ACC112 (cell line): Measurements from ENCODE around the gene ZDHHC1.
"Not testable (repeated sequence)": the region's sequence is repeated elsewhere in the genome, so short reads cannot be mapped to it uniquely, and the experiment has no call there.

Experiments
- H2AFZ ChIP-seq: fragments of 200-600 bp; sonication (generic); one replicate; pipeline ENCODE4 v1.6.0; 2017; ENCODE audit warnings: antibody characterized with exemption, low read length; ENCODE audit not compliant: unreplicated experiment
- H3K27ac ChIP-seq: fragments of 200-600 bp; sonication (generic); 2 replicates; pipeline ENCODE4 v1.5.1; 2014; ENCODE audit warnings: low read depth, mild to moderate bottlenecking, antibody characterized with exemption, low read length, moderate library complexity
- H3K27me3 ChIP-seq: fragments of 200-600 bp; sonication (generic); 2 replicates; pipeline ENCODE4 v1.6.1; 2014; ENCODE audit warnings: mild to moderate bottlenecking, antibody characterized with exemption, low read length, moderate library complexity, mixed read lengths; ENCODE audit not compliant: insufficient read depth
- H3K36me3 ChIP-seq: fragments of 200-600 bp; sonication (generic); 2 replicates; pipeline ENCODE4 v1.6.1; 2016; ENCODE audit warnings: mild to moderate bottlenecking, antibody characterized with exemption, low read length, moderate library complexity, mixed read lengths; ENCODE audit not compliant: insufficient read depth
- H3K4me1 ChIP-seq: fragments of 200-600 bp; sonication (generic); one replicate; pipeline ENCODE4 v1.6.1; 2016; ENCODE audit warnings: low read length, mixed read lengths; ENCODE audit not compliant: insufficient read depth, unreplicated experiment, control insufficient read depth
- H3K4me3 ChIP-seq: fragments of 200-600 bp; sonication (generic); 2 replicates; pipeline ENCODE4 v1.5.1; 2014; ENCODE audit warnings: mild to moderate bottlenecking, low read depth, low read length
- H3K79me2 ChIP-seq: fragments of 200-600 bp; sonication (generic); one replicate; pipeline ENCODE4 v1.6.0; 2016; ENCODE audit warnings: low read length; ENCODE audit not compliant: control insufficient read depth, unreplicated experiment, insufficient read depth

Gene ZDHHC1

GRCh38 chr16:67352463-67352862, 63.8 kb downstream of the ZDHHC1 start:
- not testable (repeated sequence) for H3K27me3 ChIP-seq, H2AFZ ChIP-seq, H3K4me3 ChIP-seq, H3K79me2 ChIP-seq, H3K4me1 ChIP-seq, H3K27ac ChIP-seq, H3K36me3 ChIP-seq

GRCh38 chr16:67350324-67350723, 66.0 kb downstream of the ZDHHC1 start:
- Histone ChIP-seq H3K27me3 (no peaks in the 10 kb centered on the region), H3K4me1 (no peaks in the 10 kb centered on the region), H3K36me3 (no peaks in the 10 kb centered on the region), H3K27ac (no peak overlapping the region), H3K4me3 (no peak overlapping the region), H2AFZ (no peak overlapping the region), H3K79me2 (no peaks in the 10 kb centered on the region)

- H3K27me3 ChIP-seq, result no peaks in the 10 kb centered on the region
- no peaks in the 10 kb centered on the region for H3K79me2 ChIP-seq
- no peak overlapping the region for H3K27ac ChIP-seq
- no peaks in the 10 kb centered on the region for H3K36me3 ChIP-seq
- H3K4me3 ChIP-seq, result no peak overlapping the region
- H3K4me1 ChIP-seq, result no peaks in the 10 kb centered on the region
- H2AFZ ChIP-seq, result no peak overlapping the region
Measured at GRCh38 chr16:67349172-67349571, 67.1 kb downstream of the ZDHHC1 start.

GRCh38 chr16:67346341-67346740, 69.9 kb downstream of the ZDHHC1 start:
- no peaks in the 10 kb centered on the region for H3K79me2 ChIP-seq
- no peaks in the 10 kb centered on the region for H3K36me3 ChIP-seq
- no peak overlapping the region for H3K4me3 ChIP-seq
- no peaks in the 10 kb centered on the region for H3K4me1 ChIP-seq
- no peak overlapping the region for H2AFZ ChIP-seq
- no peaks in the 10 kb centered on the region for H3K27me3 ChIP-seq
- no peak overlapping the region for H3K27ac ChIP-seq

GRCh38 chr16:67345401-67345800, 70.9 kb downstream of the ZDHHC1 start:
- H3K79me2 ChIP-seq, result no peaks in the 10 kb centered on the region
- H3K36me3 ChIP-seq, result no peaks in the 10 kb centered on the region
- H3K4me3 ChIP-seq, result no peak overlapping the region
- no peaks in the 10 kb centered on the region for H3K4me1 ChIP-seq
- no peak overlapping the region for H3K27ac ChIP-seq
- no peaks in the 10 kb centered on the region for H3K27me3 ChIP-seq
- no peak overlapping the region for H2AFZ ChIP-seq
